NOMO-1 (cell line): ENCODE results near the gene MAGED2.
"Not testable (repeated sequence)": the region's sequence is repeated elsewhere in the genome, so short reads cannot be mapped to it uniquely, and the experiment has no call there.

Experiments
- DNase-seq, 2 experiments: peaks; one replicate each; lab custom pipeline; 2025; ENCODE audit not compliant: unreplicated experiment in 2 of 2; lab: John Stamatoyannopoulos, UW

Gene MAGED2, protein sequence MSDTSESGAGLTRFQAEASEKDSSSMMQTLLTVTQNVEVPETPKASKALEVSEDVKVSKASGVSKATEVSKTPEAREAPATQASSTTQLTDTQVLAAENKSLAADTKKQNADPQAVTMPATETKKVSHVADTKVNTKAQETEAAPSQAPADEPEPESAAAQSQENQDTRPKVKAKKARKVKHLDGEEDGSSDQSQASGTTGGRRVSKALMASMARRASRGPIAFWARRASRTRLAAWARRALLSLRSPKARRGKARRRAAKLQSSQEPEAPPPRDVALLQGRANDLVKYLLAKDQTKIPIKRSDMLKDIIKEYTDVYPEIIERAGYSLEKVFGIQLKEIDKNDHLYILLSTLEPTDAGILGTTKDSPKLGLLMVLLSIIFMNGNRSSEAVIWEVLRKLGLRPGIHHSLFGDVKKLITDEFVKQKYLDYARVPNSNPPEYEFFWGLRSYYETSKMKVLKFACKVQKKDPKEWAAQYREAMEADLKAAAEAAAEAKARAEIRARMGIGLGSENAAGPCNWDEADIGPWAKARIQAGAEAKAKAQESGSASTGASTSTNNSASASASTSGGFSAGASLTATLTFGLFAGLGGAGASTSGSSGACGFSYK

GRCh38 chrX:54807524-54808108, at the start of gene MAGED2:
Gene MAGED2 (plus strand): TSS chrX:54807745. CDS start chrX:54809332, 1,587 bp downstream.
- DNase-seq: no peak

GRCh38 chrX:54758114-54759055, 49.2 kb upstream of the MAGED2 start:
- DNase-seq: no peak

DNA sequence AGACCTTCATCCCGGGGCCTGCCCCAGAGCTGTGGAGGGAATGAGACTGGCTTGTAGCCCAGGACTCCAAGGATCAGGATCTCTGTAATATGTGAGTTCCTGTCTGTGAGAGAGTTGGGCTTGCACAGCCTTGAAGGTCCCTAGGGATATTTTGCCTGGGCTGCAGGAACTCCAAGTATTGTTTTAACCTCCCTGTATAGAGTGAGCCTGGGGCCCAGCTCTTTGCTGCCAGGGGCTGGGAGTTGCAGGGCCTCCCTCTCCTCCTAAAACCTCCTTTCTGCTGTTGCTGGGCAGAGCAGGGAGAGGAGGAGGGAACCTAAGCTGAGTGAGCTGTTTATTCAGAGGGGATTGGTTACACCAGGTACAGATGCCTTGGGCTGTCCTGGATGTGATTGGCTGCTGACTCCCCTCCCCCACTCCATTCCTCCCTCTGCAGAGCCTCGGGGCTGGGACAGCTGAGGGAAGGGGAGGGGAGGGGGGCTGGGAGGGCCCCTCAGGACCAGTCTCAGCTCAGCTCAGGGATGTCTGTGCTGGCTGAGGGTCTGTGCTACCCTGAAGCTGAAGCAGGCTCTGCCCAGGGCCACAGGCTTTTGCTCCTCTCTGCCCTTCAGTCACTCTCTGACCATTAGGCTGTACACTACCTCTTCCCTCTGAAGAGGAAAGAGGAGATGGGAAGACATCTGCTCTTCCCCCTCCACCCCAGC, 33.0 kb upstream of the MAGED2 start:
- DNase-seq: not testable (repeated sequence)

GRCh38 chrX:54776061-54776460, 31.5 kb upstream of the MAGED2 start:
- no peak for DNase-seq

DNA sequence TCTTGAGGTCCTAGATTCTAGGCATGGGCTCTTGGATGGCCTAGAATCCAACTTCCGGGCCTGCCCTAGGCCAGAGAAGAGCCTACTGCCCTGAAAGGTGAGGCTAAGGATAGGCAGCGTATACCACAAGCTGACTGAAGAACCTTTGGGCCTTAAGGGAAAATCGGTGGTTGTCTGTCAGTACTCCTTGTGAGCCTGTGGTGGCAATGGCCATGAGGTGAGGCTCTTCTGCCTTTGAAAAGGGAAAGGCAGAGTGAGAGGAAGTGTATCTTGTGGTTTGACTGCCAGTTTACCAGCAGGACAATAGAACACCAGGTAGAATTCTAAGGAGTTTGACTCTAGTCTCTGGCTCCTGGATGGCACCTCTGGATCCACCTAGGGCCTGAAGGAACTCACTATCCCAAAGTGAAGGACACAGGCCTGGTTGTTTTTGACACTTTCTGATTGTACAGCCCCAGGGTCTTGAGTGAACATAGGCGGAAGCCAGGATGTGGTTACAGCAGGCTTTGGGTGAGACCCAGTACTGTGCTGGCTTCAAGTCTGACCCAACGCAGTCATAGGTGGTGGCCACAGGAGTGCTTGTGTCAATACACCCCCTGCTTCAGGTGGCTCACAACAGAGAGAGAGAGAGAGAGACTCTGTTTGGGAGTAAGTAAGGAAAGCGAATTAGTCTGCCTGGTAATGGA, 30.4 kb upstream of the MAGED2 start:
- no peak for DNase-seq

DNA sequence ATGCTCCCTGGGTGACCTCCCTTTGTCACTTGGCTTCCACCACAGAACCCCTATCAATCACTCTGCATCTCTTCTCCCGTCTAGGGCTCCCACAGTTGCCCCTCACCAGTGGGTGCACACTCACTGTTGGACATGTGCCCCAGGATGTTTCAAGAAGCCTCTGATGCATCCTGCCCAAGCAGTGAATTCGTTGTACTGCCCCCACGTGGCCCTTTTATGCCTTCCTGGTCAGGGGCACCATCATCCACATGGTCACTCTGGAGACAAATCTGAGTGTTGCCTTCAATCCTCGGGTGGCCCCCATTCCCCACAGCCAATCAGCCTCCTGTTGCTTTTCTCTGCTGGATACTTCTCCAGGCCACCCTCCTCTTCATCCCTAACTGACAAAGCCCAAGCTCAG, 21.6 kb upstream of the MAGED2 start:
- DNase-seq: no peak

- DNase-seq: no peak
These were observed 20.6 kb upstream of the MAGED2 start for GRCh38 chrX:54786967-54787366.

DNA sequence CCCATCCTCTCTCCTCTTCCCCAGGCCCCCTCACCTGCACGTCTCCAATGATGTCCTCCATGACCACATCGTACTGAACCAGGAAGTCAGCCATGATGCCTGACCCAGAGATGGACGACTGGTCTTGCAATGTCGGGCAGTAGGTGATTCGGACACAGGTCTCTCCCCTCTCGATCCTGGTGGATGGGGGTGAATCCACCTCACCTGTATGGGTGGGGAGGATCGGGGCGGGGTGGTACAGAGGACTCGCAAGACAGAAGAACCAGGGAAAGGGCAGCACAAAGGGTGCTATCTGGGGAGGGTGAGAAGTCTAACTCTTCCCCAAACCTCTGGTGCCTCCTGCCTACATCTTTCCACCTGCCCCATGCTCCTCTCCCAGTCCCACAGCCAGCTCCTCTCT, 19.1 kb upstream of the MAGED2 start:
- DNase-seq: no peak

GRCh38 chrX:54789405-54789804, 18.1 kb upstream of the MAGED2 start:
- DNase-seq: not testable (repeated sequence)

GRCh38 chrX:54794028-54794427, 13.5 kb upstream of the MAGED2 start:
- no peak for DNase-seq

- DNase-seq: no peak
These were observed 12.8 kb upstream of the MAGED2 start for GRCh38 chrX:54794795-54795194.

GRCh38 chrX:54798137-54798536, 9.4 kb upstream of the MAGED2 start, which contains the start of gene ITIH6:
Gene ITIH6 (minus strand): TSS chrX:54798255. CDS start chrX:54798210, 45 bp downstream.
- no peak for DNase-seq

DNA sequence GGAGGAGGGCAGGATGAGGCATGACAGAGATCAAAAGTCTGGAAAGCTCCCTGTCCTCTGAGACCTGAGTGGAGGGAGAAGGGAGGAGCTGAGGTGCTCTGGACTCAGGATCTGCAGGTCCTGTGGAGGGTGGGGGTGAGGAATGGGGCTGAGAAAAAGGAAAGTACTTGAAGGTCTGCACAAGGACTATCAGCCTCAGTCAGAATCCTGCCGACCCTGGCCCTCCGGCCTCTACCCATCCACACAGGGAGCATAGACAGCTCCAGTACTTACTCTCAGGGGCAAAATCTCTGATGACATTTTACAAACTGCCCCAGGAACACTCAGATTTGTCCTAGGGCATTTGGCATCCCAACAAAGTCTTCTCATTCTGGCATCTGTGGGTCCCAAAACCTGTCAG, 8.5 kb upstream of the MAGED2 start:
- DNase-seq: no peak

DNA sequence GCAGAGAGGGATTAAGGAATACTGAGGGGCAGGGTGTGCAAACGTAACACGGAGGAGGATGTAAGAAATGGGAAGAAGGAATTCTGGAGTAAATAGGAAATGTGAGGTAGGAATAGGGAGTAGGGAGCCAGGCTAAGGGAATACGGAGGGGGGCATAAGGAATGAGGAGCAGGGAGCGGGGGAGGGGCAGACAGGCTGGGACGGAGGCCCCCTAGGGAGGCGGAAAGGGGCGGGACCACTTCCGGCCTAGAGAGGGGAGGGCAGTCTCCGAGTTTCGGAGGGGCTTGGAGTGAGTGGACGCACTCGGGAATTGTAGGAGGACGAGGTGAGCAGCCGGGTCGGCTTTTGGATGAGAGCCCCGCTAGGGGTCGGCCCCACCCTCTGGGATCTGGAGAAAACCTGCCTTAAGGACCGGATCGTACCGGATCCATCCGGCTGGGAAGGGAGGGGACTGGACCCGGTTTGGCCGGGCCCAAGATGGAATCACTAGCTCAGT, 612 bp downstream of the MAGED2 start:
- no peak for DNase-seq

GRCh38 chrX:54808605-54809483, 1.3 kb downstream of the MAGED2 start:
- DNase-seq: peak; percentile 75 to 83

- no peak for DNase-seq
These were observed 3.0 kb downstream of the MAGED2 start for GRCh38 chrX:54810532-54810931.

DNA sequence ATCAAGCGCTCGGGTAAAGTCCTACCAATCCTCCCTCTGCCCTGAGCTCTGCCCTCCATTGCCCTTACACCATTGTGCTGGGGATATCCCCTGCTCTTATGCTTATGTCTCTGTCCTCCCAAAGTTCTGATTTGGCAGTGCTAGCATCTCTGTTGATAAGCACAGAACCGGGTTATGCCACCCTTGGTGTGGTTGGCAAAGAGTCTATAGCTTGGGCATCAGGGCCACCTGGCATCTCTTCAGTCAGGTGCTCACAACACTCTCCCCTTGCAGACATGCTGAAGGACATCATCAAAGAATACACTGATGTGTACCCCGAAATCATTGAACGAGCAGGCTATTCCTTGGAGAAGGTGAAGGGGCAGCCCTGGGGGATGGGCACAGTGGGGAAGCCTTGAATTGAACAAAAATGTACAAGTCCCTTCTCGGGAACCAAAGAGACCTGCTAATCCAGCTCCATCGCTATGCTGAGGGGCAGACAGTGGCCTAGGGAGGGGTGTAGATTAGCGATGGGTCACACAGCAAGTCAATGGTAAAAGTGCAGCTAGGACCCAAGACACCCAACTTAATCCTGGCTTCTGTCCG, 3.8 kb downstream of the MAGED2 start:
- no peak for DNase-seq

DNA sequence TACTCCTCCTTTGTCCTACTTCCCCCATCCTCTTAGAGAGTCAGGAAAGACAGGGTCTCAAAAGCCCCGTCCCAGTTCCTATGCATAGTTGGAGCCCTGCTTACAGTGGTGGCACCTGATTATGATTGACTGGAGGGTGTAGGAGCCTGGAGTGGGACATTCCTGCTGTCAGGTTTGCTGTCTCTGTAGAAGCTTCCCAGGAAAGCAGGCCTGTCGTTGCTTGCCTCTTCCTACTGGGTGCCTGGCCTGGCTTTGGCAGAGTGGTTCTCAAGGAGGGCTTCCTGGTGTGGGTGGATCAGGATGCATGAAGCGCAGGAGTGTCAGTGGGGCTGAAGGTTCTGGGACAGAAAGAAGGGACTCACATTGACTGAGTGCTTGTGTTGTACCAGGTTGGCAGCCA, 4.8 kb downstream of the MAGED2 start:
- DNase-seq: no peak
